ENCODE data around the gene KRT86. TPM values are rescaled to one million over a fixed set of nuclear protein-coding genes. Genes with fewer than 3 reads are reported as not detected.

Gene KRT86
- total and polyA plus RNA-seq, 2 donors (not counting 1 experiment from before 2014, with no cell fraction given) = 0.02 to 0.17 TPM

- H2AFZ ChIP-seq (ENCODE audit: low read length) = no peak overlapping the region
- no peaks in the 10 kb centered on the region for H3K79me2 ChIP-seq (ENCODE audit: control insufficient read depth, insufficient read depth, low read length)
- TF ChIP-seq CTCF (conservative IDR thresholded peaks at IDR 0.05 in 1 of 2, IDR thresholded peaks at IDR 0.05 in 1 of 2; ENCODE audit: low read depth in 1 of 2, low read length in 2 of 2) (no peak), EZH2 (IDR thresholded peaks at IDR 0.05; ENCODE audit: low read length, missing control alignments) (no peak)
- H3K4me1 ChIP-seq (ENCODE audit: control insufficient read depth, extremely low read depth, insufficient read depth, low read length) = no peaks in the 10 kb centered on the region
- DNase-seq (ENCODE audit: low read depth in 2 of 2) = peak in 1 of 2 donors; percentile 42
- H3K9me3 ChIP-seq (ENCODE audit: control insufficient read depth, insufficient read depth, low read depth, low read length) = no peaks in the 10 kb centered on the region
- no peak overlapping the region for H3K4me3 ChIP-seq (replicated peaks in 1 of 4; ENCODE audit: control extremely low read depth in 1 of 4, insufficient read depth in 1 of 4, low read depth in 3 of 4, low read length in 4 of 4)
- H3K27me3 ChIP-seq (ENCODE audit: control insufficient read depth, insufficient read depth, low read length) = peaks cover 12% of the 10 kb centered on the region
- no peaks in the 10 kb centered on the region for H4K20me1 ChIP-seq (ENCODE audit: control insufficient read depth, extremely low read depth, insufficient read depth, low read length)
- no peak overlapping the region for H3K27ac ChIP-seq (ENCODE audit: insufficient read depth, low read length)
- no peaks in the 10 kb centered on the region for H3K36me3 ChIP-seq (ENCODE audit: control insufficient read depth, insufficient read depth, low read length)
- no peak overlapping the region for H3K4me2 ChIP-seq (ENCODE audit: extremely low read depth, insufficient read depth, low read length)
- no peak overlapping the region for H3K9ac ChIP-seq (ENCODE audit: insufficient read depth, low read length)
Measured at GRCh38 chr12:52349196-52349595, 74.8 kb downstream of the KRT86 start.

- H3K4me3 ChIP-seq (replicated peaks in 1 of 4; ENCODE audit: control extremely low read depth in 1 of 4, insufficient read depth in 1 of 4, low read depth in 3 of 4, low read length in 4 of 4) = no peak overlapping the region
- DNase-seq (ENCODE audit: low read depth in 2 of 2) = no peak
- TF ChIP-seq CTCF (conservative IDR thresholded peaks at IDR 0.05 in 1 of 2, IDR thresholded peaks at IDR 0.05 in 1 of 2; ENCODE audit: low read depth in 1 of 2, low read length in 2 of 2) = no peak
- no peak for TF ChIP-seq EZH2 (IDR thresholded peaks at IDR 0.05; ENCODE audit: low read length, missing control alignments)
- no peaks in the 10 kb centered on the region for H3K9me3 ChIP-seq (ENCODE audit: control insufficient read depth, insufficient read depth, low read depth, low read length)
- peaks cover 12% of the 10 kb centered on the region for H3K27me3 ChIP-seq (ENCODE audit: control insufficient read depth, insufficient read depth, low read length)
- H3K27ac ChIP-seq (ENCODE audit: insufficient read depth, low read length) = no peak overlapping the region
- no peak overlapping the region for H2AFZ ChIP-seq (ENCODE audit: low read length)
- no peaks in the 10 kb centered on the region for H3K4me1 ChIP-seq (ENCODE audit: control insufficient read depth, extremely low read depth, insufficient read depth, low read length)
- no peaks in the 10 kb centered on the region for H3K79me2 ChIP-seq (ENCODE audit: control insufficient read depth, insufficient read depth, low read length)
- no peak overlapping the region for H3K9ac ChIP-seq (ENCODE audit: insufficient read depth, low read length)
- H3K36me3 ChIP-seq (ENCODE audit: control insufficient read depth, insufficient read depth, low read length) = no peaks in the 10 kb centered on the region
- no peaks in the 10 kb centered on the region for H4K20me1 ChIP-seq (ENCODE audit: control insufficient read depth, extremely low read depth, insufficient read depth, low read length)
- no peak overlapping the region for H3K4me2 ChIP-seq (ENCODE audit: extremely low read depth, insufficient read depth, low read length)
Measured at GRCh38 chr12:52350021-52350620, 75.7 kb downstream of the KRT86 start.

- no peaks in the 10 kb centered on the region for H4K20me1 ChIP-seq (ENCODE audit: control insufficient read depth, extremely low read depth, insufficient read depth, low read length)
- H3K4me2 ChIP-seq (ENCODE audit: extremely low read depth, insufficient read depth, low read length) = no peak overlapping the region
- H2AFZ ChIP-seq (ENCODE audit: low read length) = no peak overlapping the region
- no peaks in the 10 kb centered on the region for H3K36me3 ChIP-seq (ENCODE audit: control insufficient read depth, insufficient read depth, low read length)
- H3K27me3 ChIP-seq (ENCODE audit: control insufficient read depth, insufficient read depth, low read length) = peaks cover 12% of the 10 kb centered on the region
- no peak overlapping the region for H3K4me3 ChIP-seq (replicated peaks in 1 of 4; ENCODE audit: control extremely low read depth in 1 of 4, insufficient read depth in 1 of 4, low read depth in 3 of 4, low read length in 4 of 4)
- no peaks in the 10 kb centered on the region for H3K9me3 ChIP-seq (ENCODE audit: control insufficient read depth, insufficient read depth, low read depth, low read length)
- DNase-seq (ENCODE audit: low read depth in 2 of 2) = no peak
- TF ChIP-seq CTCF (conservative IDR thresholded peaks at IDR 0.05 in 1 of 2, IDR thresholded peaks at IDR 0.05 in 1 of 2; ENCODE audit: low read depth in 1 of 2, low read length in 2 of 2) = no peak
- no peak for TF ChIP-seq EZH2 (IDR thresholded peaks at IDR 0.05; ENCODE audit: low read length, missing control alignments)
- no peak overlapping the region for H3K9ac ChIP-seq (ENCODE audit: insufficient read depth, low read length)
- H3K27ac ChIP-seq (ENCODE audit: insufficient read depth, low read length) = no peak overlapping the region
- no peaks in the 10 kb centered on the region for H3K4me1 ChIP-seq (ENCODE audit: control insufficient read depth, extremely low read depth, insufficient read depth, low read length)
- H3K79me2 ChIP-seq (ENCODE audit: control insufficient read depth, insufficient read depth, low read length) = no peaks in the 10 kb centered on the region
Measured at GRCh38 chr12:52350786-52351185, 76.3 kb downstream of the KRT86 start.
